ENCODE measurements around the gene CBFA2T3. TPM values are rescaled to one million over a fixed set of nuclear protein-coding genes. Genes with fewer than 3 reads are reported as not detected.

Gene CBFA2T3
- total RNA-seq, 1 experiment from 2014 or later = 13.7 TPM

DNA sequence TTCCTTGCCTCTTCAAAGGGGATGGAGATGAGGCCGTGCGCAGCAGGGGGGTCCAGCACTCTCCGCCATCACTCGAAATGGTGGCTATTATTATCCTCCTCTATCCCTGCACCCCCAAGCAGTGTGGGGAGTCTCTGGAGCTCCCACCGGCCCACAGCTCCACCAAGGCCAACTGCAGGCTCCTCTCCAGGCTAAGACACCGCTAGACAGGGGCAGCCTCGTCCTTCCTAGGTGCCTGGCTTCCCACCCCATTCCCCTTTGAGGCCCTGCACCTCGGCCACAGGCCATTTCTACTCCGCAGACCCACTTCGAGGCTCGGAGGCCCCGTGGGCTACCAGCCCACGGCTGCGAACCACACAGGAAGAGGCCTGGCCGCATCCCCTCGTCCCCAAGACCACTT lies 71.0 kb downstream of the CBFA2T3 start:
- CTCF ChIA-PET = no interaction called here
- no peaks in the 10 kb centered on the region for H3K36me3 ChIP-seq (ENCODE audit: control insufficient read depth, insufficient read depth, low read length)
- POLR2A ChIA-PET = no interaction called here
- TF ChIP-seq POLR2AphosphoS5 (IDR thresholded peaks at IDR 0.05; ENCODE audit: low read depth, low read length) (no peak), SIN3A (IDR thresholded peaks at IDR 0.05; ENCODE audit: borderline replicate concordance, insufficient read depth, low read depth, low read length) (no peak), TCF7L2 (IDR thresholded peaks at IDR 0.05; ENCODE audit: low read depth, low read length) (no peak)
- TF ChIP-seq, protein P1, sequence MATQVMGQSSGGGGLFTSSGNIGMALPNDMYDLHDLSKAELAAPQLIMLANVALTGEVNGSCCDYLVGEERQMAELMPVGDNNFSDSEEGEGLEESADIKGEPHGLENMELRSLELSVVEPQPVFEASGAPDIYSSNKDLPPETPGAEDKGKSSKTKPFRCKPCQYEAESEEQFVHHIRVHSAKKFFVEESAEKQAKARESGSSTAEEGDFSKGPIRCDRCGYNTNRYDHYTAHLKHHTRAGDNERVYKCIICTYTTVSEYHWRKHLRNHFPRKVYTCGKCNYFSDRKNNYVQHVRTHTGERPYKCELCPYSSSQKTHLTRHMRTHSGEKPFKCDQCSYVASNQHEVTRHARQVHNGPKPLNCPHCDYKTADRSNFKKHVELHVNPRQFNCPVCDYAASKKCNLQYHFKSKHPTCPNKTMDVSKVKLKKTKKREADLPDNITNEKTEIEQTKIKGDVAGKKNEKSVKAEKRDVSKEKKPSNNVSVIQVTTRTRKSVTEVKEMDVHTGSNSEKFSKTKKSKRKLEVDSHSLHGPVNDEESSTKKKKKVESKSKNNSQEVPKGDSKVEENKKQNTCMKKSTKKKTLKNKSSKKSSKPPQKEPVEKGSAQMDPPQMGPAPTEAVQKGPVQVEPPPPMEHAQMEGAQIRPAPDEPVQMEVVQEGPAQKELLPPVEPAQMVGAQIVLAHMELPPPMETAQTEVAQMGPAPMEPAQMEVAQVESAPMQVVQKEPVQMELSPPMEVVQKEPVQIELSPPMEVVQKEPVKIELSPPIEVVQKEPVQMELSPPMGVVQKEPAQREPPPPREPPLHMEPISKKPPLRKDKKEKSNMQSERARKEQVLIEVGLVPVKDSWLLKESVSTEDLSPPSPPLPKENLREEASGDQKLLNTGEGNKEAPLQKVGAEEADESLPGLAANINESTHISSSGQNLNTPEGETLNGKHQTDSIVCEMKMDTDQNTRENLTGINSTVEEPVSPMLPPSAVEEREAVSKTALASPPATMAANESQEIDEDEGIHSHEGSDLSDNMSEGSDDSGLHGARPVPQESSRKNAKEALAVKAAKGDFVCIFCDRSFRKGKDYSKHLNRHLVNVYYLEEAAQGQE (IDR thresholded peaks at IDR 0.05; ENCODE audit: insufficient read depth in 1 of 2, low read depth in 2 of 2, low read length in 1 of 2) = no peak
- TF ChIP-seq, protein P2, sequence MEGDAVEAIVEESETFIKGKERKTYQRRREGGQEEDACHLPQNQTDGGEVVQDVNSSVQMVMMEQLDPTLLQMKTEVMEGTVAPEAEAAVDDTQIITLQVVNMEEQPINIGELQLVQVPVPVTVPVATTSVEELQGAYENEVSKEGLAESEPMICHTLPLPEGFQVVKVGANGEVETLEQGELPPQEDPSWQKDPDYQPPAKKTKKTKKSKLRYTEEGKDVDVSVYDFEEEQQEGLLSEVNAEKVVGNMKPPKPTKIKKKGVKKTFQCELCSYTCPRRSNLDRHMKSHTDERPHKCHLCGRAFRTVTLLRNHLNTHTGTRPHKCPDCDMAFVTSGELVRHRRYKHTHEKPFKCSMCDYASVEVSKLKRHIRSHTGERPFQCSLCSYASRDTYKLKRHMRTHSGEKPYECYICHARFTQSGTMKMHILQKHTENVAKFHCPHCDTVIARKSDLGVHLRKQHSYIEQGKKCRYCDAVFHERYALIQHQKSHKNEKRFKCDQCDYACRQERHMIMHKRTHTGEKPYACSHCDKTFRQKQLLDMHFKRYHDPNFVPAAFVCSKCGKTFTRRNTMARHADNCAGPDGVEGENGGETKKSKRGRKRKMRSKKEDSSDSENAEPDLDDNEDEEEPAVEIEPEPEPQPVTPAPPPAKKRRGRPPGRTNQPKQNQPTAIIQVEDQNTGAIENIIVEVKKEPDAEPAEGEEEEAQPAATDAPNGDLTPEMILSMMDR (IDR thresholded peaks at IDR 0.05) = no peak
- ATAC-seq (0 out of 2 replicates have a peak, but pooled peaks have one; percentile 17), DNase-seq (ENCODE audit: low read depth, low spot score) (no peak)
- no TSS peak for BruUV-seq (replicated peaks)
- peaks cover 13% of the 10 kb centered on the region; the same call in 1 of the 2 replicates for H3K4me1 ChIP-seq (ENCODE audit: control insufficient read depth, insufficient read depth, low read length)
- intact Hi-C loops (cut with micrococcal nuclease; ENCODE audit: unreplicated experiment) (no loop called here), in situ Hi-C loops (cut with HindIII; ENCODE audit: low pct_unique_long_range_greater_than_20kb, low sequenced_read_pairs) (no loop called here)
- H3K27ac ChIP-seq (ENCODE audit: low read length) = no peak overlapping the region
- H3K9me3 ChIP-seq (ENCODE audit: control insufficient read depth, insufficient read depth, low read depth, low read length) = no peaks in the 10 kb centered on the region
- H3K4me3 ChIP-seq (ENCODE audit: low read depth in 2 of 2, low read length in 2 of 2) = no peak overlapping the region
- H3K27me3 ChIP-seq (ENCODE audit: control insufficient read depth, insufficient read depth, low read length) = no peaks in the 10 kb centered on the region

DNA sequence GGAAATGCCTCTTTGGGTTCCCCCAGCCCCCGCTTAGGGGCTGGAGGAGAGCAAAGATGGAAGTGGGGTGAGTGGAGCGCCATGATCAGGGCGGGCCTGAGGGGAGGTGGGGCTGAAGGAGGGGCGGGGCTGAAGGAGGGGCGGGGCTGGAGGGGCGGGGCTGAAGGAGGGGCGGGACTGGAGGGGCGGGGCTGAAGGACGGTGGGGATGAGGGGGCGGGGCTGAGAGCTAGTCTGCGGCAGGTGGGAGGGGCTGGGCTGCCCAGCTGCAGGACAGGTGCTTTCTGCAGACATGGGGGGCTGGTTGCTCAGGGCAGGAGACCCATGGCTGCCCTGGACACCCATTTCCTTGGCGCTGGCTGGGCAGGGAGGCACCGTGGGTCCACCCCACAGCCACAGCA lies 71.4 kb downstream of the CBFA2T3 start:
- H3K27ac ChIP-seq (ENCODE audit: low read length) = no peak overlapping the region
- H3K27me3 ChIP-seq (ENCODE audit: control insufficient read depth, insufficient read depth, low read length) = no peaks in the 10 kb centered on the region
- H3K4me1 ChIP-seq (ENCODE audit: control insufficient read depth, insufficient read depth, low read length) = peaks cover 10% of the 10 kb centered on the region; the same call in 1 of the 2 replicates
- CTCF ChIA-PET = no interaction called here
- in situ Hi-C loops (cut with HindIII; ENCODE audit: low pct_unique_long_range_greater_than_20kb, low sequenced_read_pairs) = no loop called here
- no TSS peak for BruUV-seq (replicated peaks)
- no peaks in the 10 kb centered on the region for H3K36me3 ChIP-seq (ENCODE audit: control insufficient read depth, insufficient read depth, low read length)
- TF ChIP-seq SIN3A (IDR thresholded peaks at IDR 0.05; ENCODE audit: borderline replicate concordance, insufficient read depth, low read depth, low read length) (no peak), TCF7L2 (IDR thresholded peaks at IDR 0.05; ENCODE audit: low read depth, low read length) (no peak), POLR2AphosphoS5 (IDR thresholded peaks at IDR 0.05; ENCODE audit: low read depth, low read length) (no peak)
- TF ChIP-seq, protein P2 (IDR thresholded peaks at IDR 0.05) = no peak
- TF ChIP-seq, protein P1 (IDR thresholded peaks at IDR 0.05; ENCODE audit: insufficient read depth in 1 of 2, low read depth in 2 of 2, low read length in 1 of 2) = no peak
- H3K4me3 ChIP-seq (ENCODE audit: low read depth in 2 of 2, low read length in 2 of 2) = no peak overlapping the region
- POLR2A ChIA-PET = no interaction called here
- ATAC-seq = peak; percentile 36; the same call in 1 of the 2 replicates
- DNase-seq (ENCODE audit: low read depth, low spot score) = no peak
- intact Hi-C loops (cut with micrococcal nuclease; ENCODE audit: unreplicated experiment) = no loop called here
- no peaks in the 10 kb centered on the region for H3K9me3 ChIP-seq (ENCODE audit: control insufficient read depth, insufficient read depth, low read depth, low read length)
